HG02973 (cell line): Measurements from ENCODE around the gene MCL1.
"Not testable (repeated sequence)": the region's sequence is repeated elsewhere in the genome, so short reads cannot be mapped to it uniquely, and the experiment has no call there.

Source experiments
- ATAC-seq: cut with Tn5 transposase; IDR thresholded peaks from one replicate; pipeline ENCODE4 v1.9.1; 2021; ENCODE audit warnings: moderate library complexity; ENCODE audit not compliant: unreplicated experiment

MCL1 gene

GRCh38 chr1:150579110-150579944, at the start of gene MCL1:
Gene MCL1, minus strand, starts transcription at chr1:150579610. Its CDS starts 80 bp downstream, at chr1:150579530.
- ATAC-seq = peak; percentile 71

- ATAC-seq = no peak
Measured at GRCh38 chr1:150628766-150629114, 49.3 kb upstream of the MCL1 start.

- ATAC-seq = no peak
Measured at GRCh38 chr1:150627826-150628410, 48.5 kb upstream of the MCL1 start.

- ATAC-seq = no peak
Measured at GRCh38 chr1:150626150-150626549, 46.7 kb upstream of the MCL1 start.

- not testable (repeated sequence) for ATAC-seq
Measured at GRCh38 chr1:150624546-150624945, 45.1 kb upstream of the MCL1 start.

GRCh38 chr1:150624134-150624533, 44.7 kb upstream of the MCL1 start:
- ATAC-seq = not testable (repeated sequence)

- no peak for ATAC-seq
Measured at GRCh38 chr1:150622303-150622975, 43.0 kb upstream of the MCL1 start.

- no peak for ATAC-seq
Measured at GRCh38 chr1:150621497-150622302, 42.3 kb upstream of the MCL1 start.

- no peak for ATAC-seq
Measured at GRCh38 chr1:150620919-150621318, 41.5 kb upstream of the MCL1 start.

- no peak for ATAC-seq
Measured at GRCh38 chr1:150619576-150620509, 40.4 kb upstream of the MCL1 start.

GRCh38 chr1:150615346-150616201, 36.2 kb upstream of the MCL1 start:
- no peak for ATAC-seq

- peak; percentile 39 for ATAC-seq
Measured at GRCh38 chr1:150613061-150613920, 33.9 kb upstream of the MCL1 start.

GRCh38 chr1:150612014-150612345, 32.6 kb upstream of the MCL1 start:
- no peak for ATAC-seq

- ATAC-seq = no peak
Measured at GRCh38 chr1:150610576-150610975, 31.2 kb upstream of the MCL1 start.

- no peak for ATAC-seq
Measured at GRCh38 chr1:150609732-150610131, 30.3 kb upstream of the MCL1 start.

GRCh38 chr1:150606463-150607142, 27.2 kb upstream of the MCL1 start:
- no peak for ATAC-seq

- not testable (repeated sequence) for ATAC-seq
Measured at GRCh38 chr1:150605451-150605731, 26.0 kb upstream of the MCL1 start.

GRCh38 chr1:150604226-150604588, 24.8 kb upstream of the MCL1 start:
- no peak for ATAC-seq
